Measurements from ENCODE around the gene RPS6KB1. TPM values are rescaled to one million over a fixed set of nuclear protein-coding genes. Genes with fewer than 3 reads are reported as not detected.

RPS6KB1 gene
- total and polyA plus RNA-seq, 10 of the 15 experiments (the other 5 are each of a cell fraction or from before 2014, with no cell fraction given): 6.6 to 33.2 (median 26.0) TPM

GRCh38 chr17:59845595-59846393 is 47.1 kb upstream of the RPS6KB1 start (continued):
- TF ChIP-seq STAT1 (conservative IDR thresholded peaks at IDR 0.05) (no peak), IKZF1 (conservative IDR thresholded peaks at IDR 0.05) (peak; percentile 91; the same call in 1 of the 2 replicates), MEF2A (IDR thresholded peaks at IDR 0.05; ENCODE audit: insufficient read depth, low read depth, low read length) (0 out of 2 replicates have a peak, but pooled peaks have one; percentile 27), CHD1 (IDR thresholded peaks at IDR 0.05; ENCODE audit: low read depth, low read length) (0 out of 2 replicates have a peak, but pooled peaks have one; percentile 22), ZBED1 (IDR thresholded peaks at IDR 0.05; ENCODE audit: borderline replicate concordance) (no peak), KDM1A (IDR thresholded peaks at IDR 0.05; ENCODE audit: borderline replicate concordance) (no peak), CHD4 (IDR thresholded peaks at IDR 0.05) (no peak), MTA3 (IDR thresholded peaks at IDR 0.05; ENCODE audit: borderline replicate concordance, low read length) (peak; percentile 43; the same call in 1 of the 2 replicates), TCF3 (IDR thresholded peaks at IDR 0.05; ENCODE audit: borderline replicate concordance, insufficient read depth, low read depth, low read length) (peak; percentile 50; the same call in 1 of the 2 replicates), BCL3 (IDR thresholded peaks at IDR 0.05; ENCODE audit: borderline replicate concordance, insufficient read depth, low read depth, low read length, poor library complexity, severe bottlenecking) (peak; percentile 67), STAT3 (IDR thresholded peaks at IDR 0.05; ENCODE audit: low read depth, low read length) (0 out of 2 replicates have a peak, but pooled peaks have one; percentile 11), SMAD1 (IDR thresholded peaks at IDR 0.05; ENCODE audit: low read depth, partially characterized antibody) (no peak), SPI1 (IDR thresholded peaks at IDR 0.05; ENCODE audit: borderline replicate concordance, insufficient read depth, low read depth, low read length) (peak; percentile 41; the same call in 1 of the 2 replicates), IKZF2 (IDR thresholded peaks at IDR 0.05) (0 out of 4 replicates have a peak, but pooled peaks of 1 of the 2 experiments have one; percentile 89), JUNB (IDR thresholded peaks at IDR 0.05) (peak; percentile 6), NRF1 (conservative IDR thresholded peaks at IDR 0.05; ENCODE audit: low read depth, low read length) (no peak), RB1 (IDR thresholded peaks at IDR 0.05; ENCODE audit: borderline replicate concordance) (peak; percentile 79; the same call in 1 of the 2 replicates), NFIC (IDR thresholded peaks at IDR 0.05; ENCODE audit: low read depth, low read length) (peak; percentile 77; the same call in 1 of the 2 replicates), GATAD2B (conservative IDR thresholded peaks at IDR 0.05; ENCODE audit: low read depth) (no peak; the same call in 1 of the 2 replicates), POLR2AphosphoS2 (IDR thresholded peaks at IDR 0.05; ENCODE audit: low read depth, low read length) (no peak), SMAD5 (IDR thresholded peaks at IDR 0.05; ENCODE audit: low read depth) (peak; percentile 47; the same call in 1 of the 2 replicates), DPF2 (IDR thresholded peaks at IDR 0.05) (no peak), FOXM1 (IDR thresholded peaks at IDR 0.05; ENCODE audit: low read depth, low read length) (peak; percentile 30; the same call in 1 of the 2 replicates), ZNF24 (IDR thresholded peaks at IDR 0.05) (no peak), NBN (IDR thresholded peaks at IDR 0.05) (no peak), NR2F1 (conservative IDR thresholded peaks at IDR 0.05) (peak; percentile 21; the same call in 1 of the 2 replicates), SIX5 (IDR thresholded peaks at IDR 0.05; ENCODE audit: low read depth, low read length, severe bottlenecking) (no peak), CEBPB (IDR thresholded peaks at IDR 0.05; ENCODE audit: borderline replicate concordance in 1 of 2, low read depth in 2 of 2, low read length in 2 of 2) (peak in 1 of 2 experiments; percentile 45; a peak in 1 of 4 replicates), POLR2AphosphoS5 (IDR thresholded peaks at IDR 0.05; ENCODE audit: low read length) (no peak), BHLHE40 (IDR thresholded peaks at IDR 0.05; ENCODE audit: borderline replicate concordance in 1 of 2, low read depth in 2 of 2, low read length in 1 of 2) (peak in 1 of 2 experiments; percentile 40; a peak in 2 of 4 replicates), ETV6 (conservative IDR thresholded peaks at IDR 0.05 in 1 of 2, IDR thresholded peaks at IDR 0.05 in 1 of 2; ENCODE audit: borderline replicate concordance in 1 of 2, low read depth in 1 of 2) (peak in 1 of 2 experiments; percentile 99; a peak in 2 of 4 replicates)

Measured in GM12878 (cell line).